GM12865 (cell line): ENCODE results near the gene ANKRD33.

ENCODE experiments used
- DNase-seq: peaks from one replicate; pipeline ENCODE4 v3.0.0; 2010; ENCODE audit warnings: low read depth
- H3K4me3 ChIP-seq: 2 replicates; pipeline ENCODE4 v1.5.1; 2011; ENCODE audit warnings: mild to moderate bottlenecking, low read depth, low read length, control low read depth
- CTCF ChIP-seq: IDR thresholded peaks from 2 replicates; pipeline ENCODE4 v1.5.1; 2011; ENCODE audit warnings: low read length, control low read depth, low read depth, inconsistent platforms; ENCODE audit not compliant: insufficient read depth; ENCODE audit errors: missing control alignments

The ANKRD33 gene

GRCh38 chr12:51901121-51901817, 13.4 kb downstream of the ANKRD33 start:
- no peak for DNase-seq
- TF ChIP-seq CTCF: no peak

GRCh38 chr12:51901881-51902280, 14.0 kb downstream of the ANKRD33 start:
- H3K4me3 ChIP-seq: no peak overlapping the region
- TF ChIP-seq CTCF: no peak
- DNase-seq: no peak

More at GRCh38 chr12:51901121-51901817, 13.4 kb downstream of the ANKRD33 start:
- H3K4me3 ChIP-seq: no peak overlapping the region

- TF ChIP-seq CTCF: no peak
- DNase-seq: no peak
- H3K4me3 ChIP-seq: no peak overlapping the region
Observed at GRCh38 chr12:51904951-51905470, 17.1 kb downstream of the ANKRD33 start.

- DNase-seq: no peak
- TF ChIP-seq CTCF: no peak
- H3K4me3 ChIP-seq: no peak overlapping the region
Observed at GRCh38 chr12:51905471-51906429, 17.8 kb downstream of the ANKRD33 start.

GRCh38 chr12:51906430-51907082, 18.7 kb downstream of the ANKRD33 start:
- H3K4me3 ChIP-seq: no peak overlapping the region
- DNase-seq: no peak
- TF ChIP-seq CTCF: no peak

- no peak within 1 kb of the TSS for H3K4me3 ChIP-seq
- no peak for TF ChIP-seq CTCF
- DNase-seq: no peak
Observed at GRCh38 chr12:51907083-51907855, 19.4 kb downstream of the ANKRD33 start, which contains the start of gene ACVRL1. Gene ACVRL1 (plus strand): TSS chr12:51907504. CDS start chr12:51912475, 4,971 bp downstream.
